OCI-LY3 (cell line): ENCODE measurements around the gene RGS6.

ENCODE experiments used
- H2AFZ ChIP-seq: fragments of 200-600, 300-600 bp; shearing (Covaris generic); 2 replicates; pipeline ENCODE4 v1.6.0; 2014; ENCODE audit warnings: antibody characterized with exemption, low read depth, low read length
- H3K27ac ChIP-seq: fragments of 200-600, 300-600 bp; sonication (generic); 2 replicates; pipeline ENCODE4 v1.5.1; 2014; ENCODE audit warnings: mild to moderate bottlenecking, low read length, moderate library complexity, mixed read lengths
- H3K27me3 ChIP-seq: fragments of 200-600, 300-600 bp; sonication (generic); 2 replicates; pipeline ENCODE4 v1.6.1; 2014; ENCODE audit warnings: low read depth, low read length, mixed read lengths
- H3K36me3 ChIP-seq: fragments of 200-600, 300-600 bp; sonication (generic); replicated peaks from 2 replicates; pipeline ENCODE3; 2014; ENCODE audit warnings: low read depth, low read length, mixed read lengths
- H3K4me1 ChIP-seq: fragments of 300-600, 200-600 bp; sonication (generic); 2 replicates; pipeline ENCODE4 v1.6.1; 2014; ENCODE audit warnings: low read length, mixed read lengths
- H3K4me2 ChIP-seq: fragments of 200-600, 300-600 bp; sonication (generic); 2 replicates; pipeline ENCODE4 v1.6.1; 2014; ENCODE audit warnings: low read length, mixed read lengths
- H3K4me3 ChIP-seq: fragments of 300-600, 200-600 bp; sonication (generic); 2 replicates; pipeline ENCODE4 v1.5.1; 2014; ENCODE audit warnings: antibody characterized with exemption, mild to moderate bottlenecking, low read length, moderate library complexity
- H3K79me2 ChIP-seq: fragments of 300-600, 200-600 bp; shearing (Covaris generic); 2 replicates; pipeline ENCODE4 v1.6.1; 2014; ENCODE audit warnings: mild to moderate bottlenecking, low read length, mixed read lengths
- H3K9ac ChIP-seq: fragments of 300-600, 200-600 bp; shearing (Covaris generic); 2 replicates; pipeline ENCODE4 v1.6.0; 2014; ENCODE audit warnings: mild to moderate bottlenecking, low read length, moderate library complexity
- H3K9me3 ChIP-seq: fragments of 200-600, 300-600 bp; shearing (Covaris generic); 2 replicates; pipeline ENCODE4 v1.6.1; 2014; ENCODE audit warnings: low read length, mixed read lengths; ENCODE audit not compliant: insufficient read depth
- H4K20me1 ChIP-seq: fragments of 200-600, 300-600 bp; sonication (generic); 2 replicates; pipeline ENCODE4 v1.6.1; 2016; ENCODE audit warnings: low read length, mixed read lengths; ENCODE audit not compliant: insufficient read depth
- EZH2phosphoT487 ChIP-seq: fragments of 200-600 bp; shearing (Covaris generic); IDR thresholded peaks from 2 replicates; pipeline ENCODE4 v1.6.1; 2018; ENCODE audit warnings: antibody characterized with exemption, mixed run types, low read depth
- TF ChIP-seq, protein P1 (sequence below): fragments of 200-600, 300-600 bp; sonication (generic); IDR thresholded peaks from 2 replicates; pipeline ENCODE4 v1.5.1; 2014; ENCODE audit warnings: antibody characterized with exemption, low read length, low read depth

The RGS6 gene

DNA sequence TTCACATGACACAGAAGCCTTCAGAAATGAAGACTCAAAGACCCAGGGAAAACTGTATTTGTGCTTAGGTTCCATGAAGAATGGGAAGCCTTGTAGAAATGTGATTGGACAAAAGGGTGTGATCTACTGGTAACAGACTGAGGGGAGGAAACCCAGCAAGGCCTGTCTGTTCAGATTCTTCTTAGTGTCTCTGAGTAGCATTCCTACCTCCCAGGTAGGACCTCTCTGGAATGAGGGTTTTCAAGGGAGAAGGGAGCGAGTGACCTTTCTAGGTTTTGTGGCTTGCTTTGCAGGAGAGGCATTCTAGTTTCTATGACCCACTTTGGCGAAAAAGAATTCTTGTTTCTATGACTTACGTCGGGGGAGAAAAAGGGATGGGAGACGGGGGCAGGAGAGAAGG is 560.0 kb downstream of the RGS6 start:
- no peaks in the 10 kb centered on the region for H4K20me1 ChIP-seq
- H3K4me3 ChIP-seq = no peak overlapping the region
- H3K9ac ChIP-seq = no peak overlapping the region
- H3K79me2 ChIP-seq = no peaks in the 10 kb centered on the region
- H3K9me3 ChIP-seq = peaks cover 11% of the 10 kb centered on the region
- H3K27ac ChIP-seq = no peak overlapping the region
- peaks cover 53% of the 10 kb centered on the region for H3K27me3 ChIP-seq
- no peak for TF ChIP-seq EZH2phosphoT487
- TF ChIP-seq, protein P1, sequence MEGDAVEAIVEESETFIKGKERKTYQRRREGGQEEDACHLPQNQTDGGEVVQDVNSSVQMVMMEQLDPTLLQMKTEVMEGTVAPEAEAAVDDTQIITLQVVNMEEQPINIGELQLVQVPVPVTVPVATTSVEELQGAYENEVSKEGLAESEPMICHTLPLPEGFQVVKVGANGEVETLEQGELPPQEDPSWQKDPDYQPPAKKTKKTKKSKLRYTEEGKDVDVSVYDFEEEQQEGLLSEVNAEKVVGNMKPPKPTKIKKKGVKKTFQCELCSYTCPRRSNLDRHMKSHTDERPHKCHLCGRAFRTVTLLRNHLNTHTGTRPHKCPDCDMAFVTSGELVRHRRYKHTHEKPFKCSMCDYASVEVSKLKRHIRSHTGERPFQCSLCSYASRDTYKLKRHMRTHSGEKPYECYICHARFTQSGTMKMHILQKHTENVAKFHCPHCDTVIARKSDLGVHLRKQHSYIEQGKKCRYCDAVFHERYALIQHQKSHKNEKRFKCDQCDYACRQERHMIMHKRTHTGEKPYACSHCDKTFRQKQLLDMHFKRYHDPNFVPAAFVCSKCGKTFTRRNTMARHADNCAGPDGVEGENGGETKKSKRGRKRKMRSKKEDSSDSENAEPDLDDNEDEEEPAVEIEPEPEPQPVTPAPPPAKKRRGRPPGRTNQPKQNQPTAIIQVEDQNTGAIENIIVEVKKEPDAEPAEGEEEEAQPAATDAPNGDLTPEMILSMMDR = no peak
- no peak overlapping the region for H2AFZ ChIP-seq
- H3K36me3 ChIP-seq = no peaks in the 10 kb centered on the region
- no peak overlapping the region for H3K4me2 ChIP-seq
- no peaks in the 10 kb centered on the region for H3K4me1 ChIP-seq

DNA sequence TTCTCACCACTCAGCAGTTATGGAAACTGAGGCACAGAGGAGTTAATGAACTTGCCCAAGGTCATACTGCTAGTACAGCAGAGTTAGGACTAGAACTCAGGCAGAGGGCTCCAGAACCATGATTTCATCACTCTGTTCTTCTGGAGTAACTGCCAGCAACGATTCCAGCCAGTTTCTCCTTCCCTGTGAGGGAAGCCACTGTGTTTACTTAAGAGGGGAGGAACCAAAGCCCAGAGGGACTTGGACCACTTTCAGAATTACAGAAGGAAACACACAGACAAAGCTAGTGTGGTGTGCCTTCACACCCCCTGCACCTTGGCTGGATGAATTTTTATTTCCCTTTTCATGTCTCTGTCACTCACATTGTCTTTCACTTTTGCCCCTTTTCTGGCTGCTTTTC is 563.4 kb downstream of the RGS6 start:
- TF ChIP-seq, protein P1 = no peak
- no peak for TF ChIP-seq EZH2phosphoT487
- H3K27me3 ChIP-seq = peaks cover 52% of the 10 kb centered on the region
- no peaks in the 10 kb centered on the region for H3K79me2 ChIP-seq
- no peaks in the 10 kb centered on the region for H3K4me1 ChIP-seq
- peaks cover 4% of the 10 kb centered on the region; the same call in 1 of the 2 replicates for H3K9me3 ChIP-seq
- H4K20me1 ChIP-seq = no peaks in the 10 kb centered on the region
- H2AFZ ChIP-seq = no peak overlapping the region
- H3K4me2 ChIP-seq = no peak overlapping the region
- no peak overlapping the region for H3K9ac ChIP-seq
- H3K27ac ChIP-seq = no peak overlapping the region
- H3K36me3 ChIP-seq = no peaks in the 10 kb centered on the region
- no peak overlapping the region for H3K4me3 ChIP-seq

DNA sequence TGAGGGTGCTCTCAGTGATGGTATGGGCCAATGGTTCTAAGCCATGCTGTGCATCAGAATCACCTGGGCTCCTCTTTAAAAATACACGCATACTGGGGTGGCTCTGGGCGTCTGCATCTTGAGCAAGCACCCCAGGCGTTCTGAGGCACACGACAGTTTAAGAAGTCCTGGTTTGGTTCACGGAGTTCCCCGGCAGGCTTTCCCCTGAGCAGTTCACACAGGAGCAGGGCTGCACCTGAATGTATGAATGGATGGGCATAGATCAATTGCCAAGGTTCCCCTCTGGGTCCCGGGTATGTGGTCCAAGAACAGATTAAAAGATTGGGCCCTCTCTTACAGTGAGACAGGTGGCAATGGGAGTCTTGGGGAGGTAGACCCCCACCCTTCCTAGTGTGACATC is 566.4 kb downstream of the RGS6 start:
- Histone ChIP-seq H3K36me3 (no peaks in the 10 kb centered on the region), H3K9me3 (peaks cover 4% of the 10 kb centered on the region; the same call in 1 of the 2 replicates), H2AFZ (no peak overlapping the region), H3K4me3 (no peak overlapping the region), H3K4me1 (no peaks in the 10 kb centered on the region), H3K27ac (no peak overlapping the region), H3K4me2 (no peak overlapping the region), H4K20me1 (no peaks in the 10 kb centered on the region), H3K27me3 (peaks cover 57% of the 10 kb centered on the region), H3K9ac (no peak overlapping the region), H3K79me2 (no peaks in the 10 kb centered on the region)
- TF ChIP-seq EZH2phosphoT487 = no peak
- TF ChIP-seq, protein P1 = no peak

DNA sequence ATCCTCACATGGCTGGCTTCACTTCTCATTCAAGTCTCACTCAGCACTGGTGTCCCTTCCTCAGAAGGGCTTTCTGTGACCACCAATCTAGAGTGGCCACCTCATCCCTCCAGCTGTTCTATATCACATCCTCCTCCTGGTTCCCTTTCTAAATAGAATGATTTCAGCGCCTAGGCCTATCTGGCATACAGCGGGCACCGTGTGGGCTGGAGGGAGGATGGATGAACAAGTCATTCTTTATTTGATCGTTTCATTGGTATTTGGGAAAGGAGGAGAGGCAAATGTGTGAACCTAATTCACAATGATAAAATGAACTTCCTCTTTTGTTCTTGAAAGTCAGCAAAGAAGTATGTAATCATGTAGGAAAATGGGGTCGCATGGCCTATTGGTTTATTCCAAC is 567.5 kb downstream of the RGS6 start:
- no peaks in the 10 kb centered on the region for H3K4me1 ChIP-seq
- H3K4me2 ChIP-seq = no peak overlapping the region
- H2AFZ ChIP-seq = no peak overlapping the region
- H3K79me2 ChIP-seq = no peaks in the 10 kb centered on the region
- H4K20me1 ChIP-seq = no peaks in the 10 kb centered on the region
- H3K9ac ChIP-seq = no peak overlapping the region
- no peaks in the 10 kb centered on the region for H3K9me3 ChIP-seq
- no peak overlapping the region for H3K27ac ChIP-seq
- H3K4me3 ChIP-seq = no peak overlapping the region
- H3K27me3 ChIP-seq = peaks cover 56% of the 10 kb centered on the region
- TF ChIP-seq, protein P1 = no peak
- TF ChIP-seq EZH2phosphoT487 = no peak
- no peaks in the 10 kb centered on the region for H3K36me3 ChIP-seq
